BE2C (cell line): Measurements from ENCODE around the gene MAP4K4.

Experiments used
- DNase-seq: peaks from one replicate; pipeline ENCODE4 v3.0.0-alpha.2; 2020
- H3K27me3 ChIP-seq: fragments of 250-450 bp; sonication (Bioruptor Pico); 2 replicates; pipeline ENCODE4 v1.5.1; 2020; ENCODE audit warnings: mild to moderate bottlenecking
- H3K36me3 ChIP-seq: fragments of 250-450 bp; sonication (Bioruptor Pico); 2 replicates; pipeline ENCODE4 v1.5.1; 2020; ENCODE audit warnings: mild to moderate bottlenecking
- H3K4me1 ChIP-seq: fragments of 250-450 bp; sonication (Bioruptor Pico); 2 replicates; pipeline ENCODE4 v1.5.1; 2020
- H3K4me3 ChIP-seq: 2 replicates; pipeline ENCODE4 v1.5.1; 2011; ENCODE audit warnings: low read depth, low read length
- H3K9me3 ChIP-seq: fragments of 250-450 bp; sonication (Bioruptor Pico); 2 replicates; pipeline ENCODE4 v1.5.1; 2020
- CTCF ChIP-seq: IDR thresholded peaks from 2 replicates; pipeline ENCODE4 v1.5.1; 2012; ENCODE audit warnings: mild to moderate bottlenecking, low read depth, low read length

MAP4K4 gene

DNA sequence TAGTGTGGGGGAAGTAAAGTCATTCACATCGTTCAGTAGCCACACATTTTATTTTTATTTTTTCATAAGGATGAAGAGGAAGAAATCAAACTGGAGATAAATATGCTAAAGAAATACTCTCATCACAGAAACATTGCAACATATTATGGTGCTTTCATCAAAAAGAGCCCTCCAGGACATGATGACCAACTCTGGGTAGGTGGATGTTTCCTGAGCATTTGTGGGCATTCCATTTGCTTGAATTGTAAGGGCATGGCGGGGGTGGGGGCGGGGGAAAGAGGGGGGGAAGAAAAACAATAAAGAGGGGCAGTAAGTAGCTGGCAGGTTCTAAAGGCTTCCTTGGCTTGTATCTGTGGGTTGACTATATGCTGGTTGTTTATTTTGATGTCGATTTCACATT lies 126.4 kb downstream of the MAP4K4 start:
- no peaks in the 10 kb centered on the region for H3K27me3 ChIP-seq
- H3K36me3 ChIP-seq, result no peaks in the 10 kb centered on the region
- no peak for TF ChIP-seq CTCF
- no peak for DNase-seq
- H3K4me1 ChIP-seq, result peaks cover 3% of the 10 kb centered on the region
- H3K9me3 ChIP-seq, result no peaks in the 10 kb centered on the region
- no peak overlapping the region for H3K4me3 ChIP-seq

DNA sequence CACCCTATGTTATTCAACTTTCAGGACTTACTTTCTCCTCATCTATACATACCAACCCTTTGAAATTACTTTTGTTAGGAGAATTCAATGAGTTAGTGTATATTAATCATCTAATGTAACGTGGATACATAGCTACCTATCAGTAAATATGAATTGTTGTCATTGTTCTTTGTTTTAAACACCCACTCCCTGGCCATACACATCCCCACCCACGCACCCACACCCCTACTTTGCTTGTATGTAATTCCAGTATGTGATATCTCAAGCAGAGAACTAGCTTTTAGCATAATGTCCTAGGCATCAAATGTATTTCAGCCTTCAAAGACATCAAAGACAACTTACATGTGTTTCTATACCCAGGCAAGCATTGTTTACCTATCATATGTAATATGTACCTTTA lies 129.2 kb downstream of the MAP4K4 start:
- H3K27me3 ChIP-seq, result no peaks in the 10 kb centered on the region
- H3K9me3 ChIP-seq, result no peaks in the 10 kb centered on the region
- no peak overlapping the region for H3K4me3 ChIP-seq
- no peak for DNase-seq
- H3K36me3 ChIP-seq, result no peaks in the 10 kb centered on the region
- no peaks in the 10 kb centered on the region for H3K4me1 ChIP-seq
- TF ChIP-seq CTCF, result no peak

- no peak overlapping the region for H3K4me3 ChIP-seq
Measured at GRCh38 chr2:101827246-101827645, 129.7 kb downstream of the MAP4K4 start.

GRCh38 chr2:101828257-101828656 lies 130.8 kb downstream of the MAP4K4 start:
- no peaks in the 10 kb centered on the region for H3K36me3 ChIP-seq
- H3K4me1 ChIP-seq, result no peaks in the 10 kb centered on the region
- DNase-seq, result no peak
- no peak overlapping the region for H3K4me3 ChIP-seq
- H3K9me3 ChIP-seq, result no peaks in the 10 kb centered on the region
- no peak for TF ChIP-seq CTCF
- H3K27me3 ChIP-seq, result no peaks in the 10 kb centered on the region

More at GRCh38 chr2:101827246-101827645, 129.7 kb downstream of the MAP4K4 start:
- Histone ChIP-seq H3K4me1 (no peaks in the 10 kb centered on the region), H3K9me3 (no peaks in the 10 kb centered on the region), H3K27me3 (no peaks in the 10 kb centered on the region), H3K36me3 (no peaks in the 10 kb centered on the region)
- no peak for TF ChIP-seq CTCF
- no peak for DNase-seq

GRCh38 chr2:101828673-101829334 lies 131.3 kb downstream of the MAP4K4 start:
- H3K9me3 ChIP-seq, result no peaks in the 10 kb centered on the region
- no peaks in the 10 kb centered on the region for H3K27me3 ChIP-seq
- no peak for TF ChIP-seq CTCF
- DNase-seq, result no peak
- no peak overlapping the region for H3K4me3 ChIP-seq
- no peaks in the 10 kb centered on the region for H3K36me3 ChIP-seq
- H3K4me1 ChIP-seq, result no peaks in the 10 kb centered on the region

GRCh38 chr2:101829429-101829828 lies 131.9 kb downstream of the MAP4K4 start:
- no peaks in the 10 kb centered on the region for H3K27me3 ChIP-seq
- H3K4me3 ChIP-seq, result no peak overlapping the region
- no peak for DNase-seq
- H3K4me1 ChIP-seq, result no peaks in the 10 kb centered on the region
- no peaks in the 10 kb centered on the region for H3K9me3 ChIP-seq
- H3K36me3 ChIP-seq, result no peaks in the 10 kb centered on the region
- no peak for TF ChIP-seq CTCF
